K562 (cell line): Measurements from ENCODE around the gene FBXO48. TPM values are rescaled to one million over a fixed set of nuclear protein-coding genes. Genes with fewer than 3 reads are reported as not detected.
A peak's percentile ranks its signal among the peaks of the same experiment; 100 is the strongest.

Experiments used
- CBFB ChIP-seq: sonication (generic); formaldehyde crosslinking; IDR thresholded peaks from 2 replicates; pipeline ENCODE4 v1.4.0; 2020; ENCODE audit warnings: mild to moderate bottlenecking, missing genetic modification reagents
- CBX2 ChIP-seq: fragments of 200-600 bp; sonication (generic); IDR thresholded peaks from one replicate; pipeline ENCODE4 v1.6.1; 2012; ENCODE audit warnings: mild to moderate bottlenecking, low read length, inconsistent platforms; ENCODE audit not compliant: insufficient read depth, poor library complexity, severe bottlenecking
- CHD2 ChIP-seq: IDR thresholded peaks from 2 replicates; pipeline ENCODE4 v1.6.1; 2011; ENCODE audit warnings: low read depth, low read length
- FOS ChIP-seq: IDR thresholded peaks from 3 replicates; pipeline ENCODE4 v1.6.1; 2011; ENCODE audit not compliant: insufficient read length; ENCODE audit errors: extremely low read depth
- FOXP1 ChIP-seq: sonication (generic); formaldehyde crosslinking; IDR thresholded peaks from 2 replicates; pipeline ENCODE4 v1.8.0; 2022; ENCODE audit warnings: mild to moderate bottlenecking, missing genetic modification reagents
- KAT7 ChIP-seq: sonication (generic); formaldehyde crosslinking; IDR thresholded peaks from 2 replicates; pipeline ENCODE4 v1.8.0; 2022; ENCODE audit warnings: missing genetic modification reagents, mild to moderate bottlenecking, borderline replicate concordance
- NBN ChIP-seq: fragments of 450-650 bp; IDR thresholded peaks from 2 replicates; pipeline ENCODE4 v1.6.1; 2016; ENCODE audit warnings: low read depth, mild to moderate bottlenecking
- NCOR1 ChIP-seq: fragments of 450-650 bp; IDR thresholded peaks from 2 replicates; pipeline ENCODE4 v1.6.1; 2016; ENCODE audit warnings: mild to moderate bottlenecking, moderate library complexity
- SMARCA5 ChIP-seq: fragments of 450-650 bp; IDR thresholded peaks from 2 replicates; pipeline ENCODE4 v1.6.1; 2016
- TARDBP ChIP-seq: fragments of 450-650 bp; IDR thresholded peaks from 2 replicates; pipeline ENCODE4 v1.6.1; 2016
- TRIM24 ChIP-seq, 2 experiments: fragments of 450-650 bp; IDR thresholded peaks; 2 replicates each; pipeline ENCODE4 v1.6.1; 2016
- ZNF253 ChIP-seq: fragments of 250-450 bp; sonication (Bioruptor Pico); conservative IDR thresholded peaks from 2 replicates; pipeline ENCODE4 v1.6.1; 2021; ENCODE audit warnings: mild to moderate bottlenecking
- polyA plus RNA-seq, 8 experiments: library from polyadenylated mRNA; depleted of rRNA in 4 of 8; stranded (reverse) in 5 of 8; unstranded in 3 of 8; fragments of >200 nt; fragmentation: Nextera tagmentation in 2 of 8; fragmentation: Illumina TruSeq in 1 of 8; extraction: Ambion mirVana in 2 of 8; extraction: Trizol in 1 of 8; gene quantifications; 2 replicates each; pipeline versions ENCODE4 v1.2.1 to v1.2.3, GENCODE V29; 2011 to 2014; ENCODE audit warnings: inconsistent platforms in 1 of 8, missing spikeins in 1 of 8
- total RNA-seq, 7 experiments: library from RNA; depleted of rRNA in 6 of 7; stranded (reverse); fragments of >200 nt in 6 of 7; fragmentation: Illumina TruSeq in 2 of 7; extraction: Trizol in 2 of 7; gene quantifications; 2 replicates each; pipeline versions ENCODE4 v1.2.1 to v1.2.3, GENCODE V29; 2011 to 2021; ENCODE audit warnings: low replicate concordance in 1 of 7
- TF ChIP-seq, protein P1 (sequence below), 2 experiments: fragments of 200-800 bp in 1 of 2; sonication (Bioruptor generic) in 1 of 2; sonication (generic) in 1 of 2; formaldehyde crosslinking in 1 of 2; IDR thresholded peaks in 1 of 2; conservative IDR thresholded peaks in 1 of 2; 2 replicates each; pipeline versions ENCODE4 v1.5.0 to v1.6.1; 2016 to 2020; ENCODE audit warnings: missing compliant biosample characterization in 1 of 2, missing genetic modification characterization in 1 of 2, missing genetic modification reagents in 1 of 2
- TF ChIP-seq, protein P2 (sequence below): fragments of 450-650 bp; formaldehyde crosslinking; IDR thresholded peaks from 2 replicates; pipeline ENCODE4 v1.4.0; 2020; ENCODE audit warnings: mild to moderate bottlenecking
- TF ChIP-seq, protein P3 (sequence below): fragments of 450-650 bp; IDR thresholded peaks from 2 replicates; pipeline ENCODE4 v1.6.1; 2016; ENCODE audit warnings: mild to moderate bottlenecking, moderate library complexity

The FBXO48 gene
- total and polyA plus RNA-seq, 9 of the 15 experiments (the other 6 are each of a cell fraction or from before 2014, with no cell fraction given): 0.36 to 1.8 (median 0.73) TPM

- TF ChIP-seq, protein P1, sequence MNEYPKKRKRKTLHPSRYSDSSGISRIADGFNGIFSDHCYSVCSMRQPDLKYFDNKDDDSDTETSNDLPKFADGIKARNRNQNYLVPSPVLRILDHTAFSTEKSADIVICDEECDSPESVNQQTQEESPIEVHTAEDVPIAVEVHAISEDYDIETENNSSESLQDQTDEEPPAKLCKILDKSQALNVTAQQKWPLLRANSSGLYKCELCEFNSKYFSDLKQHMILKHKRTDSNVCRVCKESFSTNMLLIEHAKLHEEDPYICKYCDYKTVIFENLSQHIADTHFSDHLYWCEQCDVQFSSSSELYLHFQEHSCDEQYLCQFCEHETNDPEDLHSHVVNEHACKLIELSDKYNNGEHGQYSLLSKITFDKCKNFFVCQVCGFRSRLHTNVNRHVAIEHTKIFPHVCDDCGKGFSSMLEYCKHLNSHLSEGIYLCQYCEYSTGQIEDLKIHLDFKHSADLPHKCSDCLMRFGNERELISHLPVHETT (CRISPR knock-in tag; conservative IDR thresholded peaks at IDR 0.05 in 1 of 2, IDR thresholded peaks at IDR 0.05 in 1 of 2): no peak
- TF ChIP-seq TRIM24 (IDR thresholded peaks at IDR 0.05) (peak; percentile 98 to 99), NCOR1 (no peak), FOS (no peak), KAT7 (CRISPR knock-in tag) (no peak), TARDBP (no peak), FOXP1 (0 out of 2 replicates have a peak, but pooled peaks have one; percentile 21), NBN (peak; percentile 75), CBFB (no peak), SMARCA5 (no peak), CBX2 (no peak), ZNF253 (no peak), CHD2 (no peak)
- TF ChIP-seq, protein P2, sequence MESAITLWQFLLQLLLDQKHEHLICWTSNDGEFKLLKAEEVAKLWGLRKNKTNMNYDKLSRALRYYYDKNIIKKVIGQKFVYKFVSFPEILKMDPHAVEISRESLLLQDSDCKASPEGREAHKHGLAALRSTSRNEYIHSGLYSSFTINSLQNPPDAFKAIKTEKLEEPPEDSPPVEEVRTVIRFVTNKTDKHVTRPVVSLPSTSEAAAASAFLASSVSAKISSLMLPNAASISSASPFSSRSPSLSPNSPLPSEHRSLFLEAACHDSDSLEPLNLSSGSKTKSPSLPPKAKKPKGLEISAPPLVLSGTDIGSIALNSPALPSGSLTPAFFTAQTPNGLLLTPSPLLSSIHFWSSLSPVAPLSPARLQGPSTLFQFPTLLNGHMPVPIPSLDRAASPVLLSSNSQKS (CRISPR knock-in tag): no peak
- TF ChIP-seq, protein P3, sequence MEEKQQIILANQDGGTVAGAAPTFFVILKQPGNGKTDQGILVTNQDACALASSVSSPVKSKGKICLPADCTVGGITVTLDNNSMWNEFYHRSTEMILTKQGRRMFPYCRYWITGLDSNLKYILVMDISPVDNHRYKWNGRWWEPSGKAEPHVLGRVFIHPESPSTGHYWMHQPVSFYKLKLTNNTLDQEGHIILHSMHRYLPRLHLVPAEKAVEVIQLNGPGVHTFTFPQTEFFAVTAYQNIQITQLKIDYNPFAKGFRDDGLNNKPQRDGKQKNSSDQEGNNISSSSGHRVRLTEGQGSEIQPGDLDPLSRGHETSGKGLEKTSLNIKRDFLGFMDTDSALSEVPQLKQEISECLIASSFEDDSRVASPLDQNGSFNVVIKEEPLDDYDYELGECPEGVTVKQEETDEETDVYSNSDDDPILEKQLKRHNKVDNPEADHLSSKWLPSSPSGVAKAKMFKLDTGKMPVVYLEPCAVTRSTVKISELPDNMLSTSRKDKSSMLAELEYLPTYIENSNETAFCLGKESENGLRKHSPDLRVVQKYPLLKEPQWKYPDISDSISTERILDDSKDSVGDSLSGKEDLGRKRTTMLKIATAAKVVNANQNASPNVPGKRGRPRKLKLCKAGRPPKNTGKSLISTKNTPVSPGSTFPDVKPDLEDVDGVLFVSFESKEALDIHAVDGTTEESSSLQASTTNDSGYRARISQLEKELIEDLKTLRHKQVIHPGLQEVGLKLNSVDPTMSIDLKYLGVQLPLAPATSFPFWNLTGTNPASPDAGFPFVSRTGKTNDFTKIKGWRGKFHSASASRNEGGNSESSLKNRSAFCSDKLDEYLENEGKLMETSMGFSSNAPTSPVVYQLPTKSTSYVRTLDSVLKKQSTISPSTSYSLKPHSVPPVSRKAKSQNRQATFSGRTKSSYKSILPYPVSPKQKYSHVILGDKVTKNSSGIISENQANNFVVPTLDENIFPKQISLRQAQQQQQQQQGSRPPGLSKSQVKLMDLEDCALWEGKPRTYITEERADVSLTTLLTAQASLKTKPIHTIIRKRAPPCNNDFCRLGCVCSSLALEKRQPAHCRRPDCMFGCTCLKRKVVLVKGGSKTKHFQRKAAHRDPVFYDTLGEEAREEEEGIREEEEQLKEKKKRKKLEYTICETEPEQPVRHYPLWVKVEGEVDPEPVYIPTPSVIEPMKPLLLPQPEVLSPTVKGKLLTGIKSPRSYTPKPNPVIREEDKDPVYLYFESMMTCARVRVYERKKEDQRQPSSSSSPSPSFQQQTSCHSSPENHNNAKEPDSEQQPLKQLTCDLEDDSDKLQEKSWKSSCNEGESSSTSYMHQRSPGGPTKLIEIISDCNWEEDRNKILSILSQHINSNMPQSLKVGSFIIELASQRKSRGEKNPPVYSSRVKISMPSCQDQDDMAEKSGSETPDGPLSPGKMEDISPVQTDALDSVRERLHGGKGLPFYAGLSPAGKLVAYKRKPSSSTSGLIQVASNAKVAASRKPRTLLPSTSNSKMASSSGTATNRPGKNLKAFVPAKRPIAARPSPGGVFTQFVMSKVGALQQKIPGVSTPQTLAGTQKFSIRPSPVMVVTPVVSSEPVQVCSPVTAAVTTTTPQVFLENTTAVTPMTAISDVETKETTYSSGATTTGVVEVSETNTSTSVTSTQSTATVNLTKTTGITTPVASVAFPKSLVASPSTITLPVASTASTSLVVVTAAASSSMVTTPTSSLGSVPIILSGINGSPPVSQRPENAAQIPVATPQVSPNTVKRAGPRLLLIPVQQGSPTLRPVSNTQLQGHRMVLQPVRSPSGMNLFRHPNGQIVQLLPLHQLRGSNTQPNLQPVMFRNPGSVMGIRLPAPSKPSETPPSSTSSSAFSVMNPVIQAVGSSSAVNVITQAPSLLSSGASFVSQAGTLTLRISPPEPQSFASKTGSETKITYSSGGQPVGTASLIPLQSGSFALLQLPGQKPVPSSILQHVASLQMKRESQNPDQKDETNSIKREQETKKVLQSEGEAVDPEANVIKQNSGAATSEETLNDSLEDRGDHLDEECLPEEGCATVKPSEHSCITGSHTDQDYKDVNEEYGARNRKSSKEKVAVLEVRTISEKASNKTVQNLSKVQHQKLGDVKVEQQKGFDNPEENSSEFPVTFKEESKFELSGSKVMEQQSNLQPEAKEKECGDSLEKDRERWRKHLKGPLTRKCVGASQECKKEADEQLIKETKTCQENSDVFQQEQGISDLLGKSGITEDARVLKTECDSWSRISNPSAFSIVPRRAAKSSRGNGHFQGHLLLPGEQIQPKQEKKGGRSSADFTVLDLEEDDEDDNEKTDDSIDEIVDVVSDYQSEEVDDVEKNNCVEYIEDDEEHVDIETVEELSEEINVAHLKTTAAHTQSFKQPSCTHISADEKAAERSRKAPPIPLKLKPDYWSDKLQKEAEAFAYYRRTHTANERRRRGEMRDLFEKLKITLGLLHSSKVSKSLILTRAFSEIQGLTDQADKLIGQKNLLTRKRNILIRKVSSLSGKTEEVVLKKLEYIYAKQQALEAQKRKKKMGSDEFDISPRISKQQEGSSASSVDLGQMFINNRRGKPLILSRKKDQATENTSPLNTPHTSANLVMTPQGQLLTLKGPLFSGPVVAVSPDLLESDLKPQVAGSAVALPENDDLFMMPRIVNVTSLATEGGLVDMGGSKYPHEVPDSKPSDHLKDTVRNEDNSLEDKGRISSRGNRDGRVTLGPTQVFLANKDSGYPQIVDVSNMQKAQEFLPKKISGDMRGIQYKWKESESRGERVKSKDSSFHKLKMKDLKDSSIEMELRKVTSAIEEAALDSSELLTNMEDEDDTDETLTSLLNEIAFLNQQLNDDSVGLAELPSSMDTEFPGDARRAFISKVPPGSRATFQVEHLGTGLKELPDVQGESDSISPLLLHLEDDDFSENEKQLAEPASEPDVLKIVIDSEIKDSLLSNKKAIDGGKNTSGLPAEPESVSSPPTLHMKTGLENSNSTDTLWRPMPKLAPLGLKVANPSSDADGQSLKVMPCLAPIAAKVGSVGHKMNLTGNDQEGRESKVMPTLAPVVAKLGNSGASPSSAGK: peak; percentile 51
These were observed 46.7 kb downstream of the FBXO48 start (continued) for GRCh38 chr2:68420254-68420910.
